Activated T-cell treated with anti-CD3 and anti-CD28 coated beads, Interleukin-2, amount 50 U/mL, for 72 hours (primary cell): ENCODE results near the gene MBD3L4. TPM values are rescaled to one million over a fixed set of nuclear protein-coding genes. Genes with fewer than 3 reads are reported as not detected.
"Not testable (repeated sequence)": the region's sequence is repeated elsewhere in the genome, so short reads cannot be mapped to it uniquely, and the experiment has no call there.

Experiments used
- ATAC-seq, 2 donors: fragments of 150-1000 bp; cut with Tn5 transposase; replicated peaks in 1 of 2; 2 replicates each; pipeline ENCODE4 v1.10.0; 2021; ENCODE audit warnings: moderate library complexity in 2 of 2, mild to moderate bottlenecking in 1 of 2
- DNase-seq, 2 donors: peaks; one replicate each; pipeline ENCODE4 v3.0.0; 2021 to 2022; ENCODE audit warnings: mixed read lengths in 1 of 2
- H3K27ac Mint-ChIP-seq: one replicate; pipeline ENCODE4 v1.8.0; 2022; ENCODE audit warnings: mild to moderate bottlenecking, moderate library complexity, mixed read lengths
- H3K27me3 Mint-ChIP-seq: one replicate; pipeline ENCODE4 v1.8.0; 2022; ENCODE audit warnings: low read depth, mixed read lengths
- H3K36me3 Mint-ChIP-seq, 2 donors: one replicate each; pipeline ENCODE4 v1.8.0; 2022; ENCODE audit warnings: mixed read lengths in 2 of 2, mild to moderate bottlenecking in 1 of 2; ENCODE audit not compliant: insufficient read depth in 2 of 2
- H3K4me1 Mint-ChIP-seq: one replicate; pipeline ENCODE4 v1.8.0; 2022; ENCODE audit warnings: low read depth, mixed read lengths
- H3K4me3 Mint-ChIP-seq, 2 donors: one replicate each; pipeline ENCODE4 v1.8.0; 2022; ENCODE audit warnings: mild to moderate bottlenecking in 2 of 2, mixed read lengths in 2 of 2, moderate library complexity in 2 of 2
- H3K9me3 Mint-ChIP-seq, 2 donors: one replicate each; pipeline ENCODE4 v1.8.0; 2022; ENCODE audit warnings: mixed read lengths in 2 of 2
- total RNA-seq, 2 donors: library from RNA; stranded (reverse); gene quantifications; one replicate each; pipeline ENCODE4 v1.2.3, GENCODE V29; 2022

The MBD3L4 gene
- total RNA-seq, 2 donors from 2014 or later: not detected

- ATAC-seq (peak; percentile 54 to 80), DNase-seq (no peak)
- Mint-ChIP-seq H3K27me3 (no peaks in the 10 kb centered on the region), H3K4me1 (peaks cover 7% of the 10 kb centered on the region), H3K9me3 (peaks cover 0 to 3% of the 10 kb centered on the region in 2 donors), H3K4me3 (no peak overlapping the region), H3K27ac (no peak overlapping the region), H3K36me3 (peaks cover 0 to under 1% of the 10 kb centered on the region in 2 donors)
Observed at GRCh38 chr19:7063764-7064418, 23.9 kb upstream of the MBD3L4 start.

GRCh38 chr19:7063339-7063738 is 23.4 kb upstream of the MBD3L4 start:
- peak; percentile 68 to 69 for ATAC-seq
- Mint-ChIP-seq H3K4me1 (peaks cover 2% of the 10 kb centered on the region), H3K27ac (no peak overlapping the region), H3K27me3 (no peaks in the 10 kb centered on the region), H3K4me3 (no peak overlapping the region), H3K36me3 (no peaks in the 10 kb centered on the region), H3K9me3 (peaks cover 0 to 2% of the 10 kb centered on the region in 2 donors)
- DNase-seq: no peak

GRCh38 chr19:7059977-7060376 is 20.0 kb upstream of the MBD3L4 start:
- not testable (repeated sequence) for H3K36me3 Mint-ChIP-seq, H3K4me3 Mint-ChIP-seq, H3K27ac Mint-ChIP-seq, H3K4me1 Mint-ChIP-seq, ATAC-seq, H3K9me3 Mint-ChIP-seq, DNase-seq, H3K27me3 Mint-ChIP-seq

- H3K27ac Mint-ChIP-seq, H3K4me1 Mint-ChIP-seq, H3K9me3 Mint-ChIP-seq, H3K4me3 Mint-ChIP-seq, H3K36me3 Mint-ChIP-seq, H3K27me3 Mint-ChIP-seq, DNase-seq, ATAC-seq: not testable (repeated sequence)
Observed at GRCh38 chr19:7058576-7058975, 18.6 kb upstream of the MBD3L4 start, which contains the start of gene MBD3L3. TSS of gene MBD3L3 (minus strand) at chr19:7058676. CDS start at chr19:7058605, 71 bp downstream.

- ATAC-seq, H3K4me1 Mint-ChIP-seq, H3K4me3 Mint-ChIP-seq, H3K27me3 Mint-ChIP-seq, H3K36me3 Mint-ChIP-seq, H3K9me3 Mint-ChIP-seq, DNase-seq, H3K27ac Mint-ChIP-seq: not testable (repeated sequence)
Observed at GRCh38 chr19:7056371-7056770, 16.4 kb upstream of the MBD3L4 start.

- H3K27ac Mint-ChIP-seq, H3K27me3 Mint-ChIP-seq: not testable (repeated sequence)
Observed at GRCh38 chr19:7055679-7056078, 15.7 kb upstream of the MBD3L4 start.

GRCh38 chr19:7054635-7055368 is 14.8 kb upstream of the MBD3L4 start:
- DNase-seq, H3K4me3 Mint-ChIP-seq, H3K27ac Mint-ChIP-seq, H3K36me3 Mint-ChIP-seq, H3K27me3 Mint-ChIP-seq, H3K9me3 Mint-ChIP-seq, H3K4me1 Mint-ChIP-seq: not testable (repeated sequence)
- ATAC-seq: peak; percentile 51 to 57

More at GRCh38 chr19:7055679-7056078, 15.7 kb upstream of the MBD3L4 start:
- not testable (repeated sequence) for H3K9me3 Mint-ChIP-seq, DNase-seq, H3K4me1 Mint-ChIP-seq, H3K4me3 Mint-ChIP-seq, H3K36me3 Mint-ChIP-seq, ATAC-seq

GRCh38 chr19:7052896-7053295 is 12.9 kb upstream of the MBD3L4 start:
- not testable (repeated sequence) for H3K27ac Mint-ChIP-seq, DNase-seq, H3K9me3 Mint-ChIP-seq, H3K4me3 Mint-ChIP-seq, H3K4me1 Mint-ChIP-seq, H3K36me3 Mint-ChIP-seq, H3K27me3 Mint-ChIP-seq
- peak; percentile 33 to 64 for ATAC-seq

- H3K4me3 Mint-ChIP-seq, H3K27ac Mint-ChIP-seq, DNase-seq, ATAC-seq, H3K9me3 Mint-ChIP-seq, H3K4me1 Mint-ChIP-seq, H3K36me3 Mint-ChIP-seq, H3K27me3 Mint-ChIP-seq: not testable (repeated sequence)
Observed at GRCh38 chr19:7051421-7051820, 11.4 kb upstream of the MBD3L4 start.

GRCh38 chr19:7049021-7049420 is 9.0 kb upstream of the MBD3L4 start, which contains the start of gene MBD3L2:
TSS of gene MBD3L2 (plus strand) at chr19:7049321. CDS start at chr19:7049374, 53 bp downstream.
- not testable (repeated sequence) for H3K4me3 Mint-ChIP-seq, H3K4me1 Mint-ChIP-seq, H3K36me3 Mint-ChIP-seq, ATAC-seq, H3K27me3 Mint-ChIP-seq, H3K9me3 Mint-ChIP-seq, H3K27ac Mint-ChIP-seq, DNase-seq

- H3K36me3 Mint-ChIP-seq, H3K9me3 Mint-ChIP-seq, H3K4me3 Mint-ChIP-seq, ATAC-seq, H3K27ac Mint-ChIP-seq, DNase-seq, H3K27me3 Mint-ChIP-seq, H3K4me1 Mint-ChIP-seq: not testable (repeated sequence)
Observed at GRCh38 chr19:7041563-7041962, 1.6 kb upstream of the MBD3L4 start.

- not testable (repeated sequence) for H3K4me3 Mint-ChIP-seq, ATAC-seq, DNase-seq, H3K4me1 Mint-ChIP-seq, H3K9me3 Mint-ChIP-seq, H3K36me3 Mint-ChIP-seq, H3K27me3 Mint-ChIP-seq, H3K27ac Mint-ChIP-seq
Observed at GRCh38 chr19:7030278-7030677, 9.7 kb downstream of the MBD3L4 start, which contains the start of gene MBD3L5. TSS of gene MBD3L5 (plus strand) at chr19:7030578. CDS start at chr19:7030612, 34 bp downstream.

GRCh38 chr19:7028790-7029189 is 11.2 kb downstream of the MBD3L4 start:
- H3K36me3 Mint-ChIP-seq, H3K4me1 Mint-ChIP-seq, H3K27me3 Mint-ChIP-seq, DNase-seq, H3K9me3 Mint-ChIP-seq, H3K4me3 Mint-ChIP-seq, H3K27ac Mint-ChIP-seq, ATAC-seq: not testable (repeated sequence)
